ENCODE results near the gene GPX3.

DNA sequence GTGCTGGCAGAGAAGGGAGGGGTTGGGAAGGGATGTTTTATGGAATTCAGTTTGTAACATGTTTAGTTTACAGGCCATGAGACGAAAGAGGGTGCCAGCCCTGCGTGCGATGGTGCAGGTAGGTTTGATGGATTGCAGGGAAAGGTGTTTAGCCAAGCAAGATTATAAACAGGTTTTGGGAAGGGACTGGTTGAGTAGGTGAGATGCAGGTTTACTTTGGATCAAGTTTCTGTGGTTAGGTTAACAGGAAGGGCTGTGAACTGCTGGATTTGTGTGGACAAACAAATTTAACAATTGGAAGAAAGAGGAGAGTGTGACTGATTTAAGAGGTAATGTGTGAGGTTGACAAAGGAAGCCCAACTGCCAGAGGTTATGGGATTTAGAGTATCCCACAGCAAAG, 32.6 kb upstream of the GPX3 start:
- TF ChIP-seq, protein P1, sequence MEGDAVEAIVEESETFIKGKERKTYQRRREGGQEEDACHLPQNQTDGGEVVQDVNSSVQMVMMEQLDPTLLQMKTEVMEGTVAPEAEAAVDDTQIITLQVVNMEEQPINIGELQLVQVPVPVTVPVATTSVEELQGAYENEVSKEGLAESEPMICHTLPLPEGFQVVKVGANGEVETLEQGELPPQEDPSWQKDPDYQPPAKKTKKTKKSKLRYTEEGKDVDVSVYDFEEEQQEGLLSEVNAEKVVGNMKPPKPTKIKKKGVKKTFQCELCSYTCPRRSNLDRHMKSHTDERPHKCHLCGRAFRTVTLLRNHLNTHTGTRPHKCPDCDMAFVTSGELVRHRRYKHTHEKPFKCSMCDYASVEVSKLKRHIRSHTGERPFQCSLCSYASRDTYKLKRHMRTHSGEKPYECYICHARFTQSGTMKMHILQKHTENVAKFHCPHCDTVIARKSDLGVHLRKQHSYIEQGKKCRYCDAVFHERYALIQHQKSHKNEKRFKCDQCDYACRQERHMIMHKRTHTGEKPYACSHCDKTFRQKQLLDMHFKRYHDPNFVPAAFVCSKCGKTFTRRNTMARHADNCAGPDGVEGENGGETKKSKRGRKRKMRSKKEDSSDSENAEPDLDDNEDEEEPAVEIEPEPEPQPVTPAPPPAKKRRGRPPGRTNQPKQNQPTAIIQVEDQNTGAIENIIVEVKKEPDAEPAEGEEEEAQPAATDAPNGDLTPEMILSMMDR (IDR thresholded peaks at IDR 0.05), result no peak
- no peak for TF ChIP-seq ZFX (IDR thresholded peaks at IDR 0.05; ENCODE audit: borderline replicate concordance)

Data from 22Rv1 (cell line).